GM21515 (cell line): ENCODE results near the gene TRIM69.

Experiments
- ATAC-seq: cut with Tn5 transposase; IDR thresholded peaks from one replicate; pipeline ENCODE4 v1.9.1; 2021; ENCODE audit not compliant: unreplicated experiment

Gene TRIM69

DNA sequence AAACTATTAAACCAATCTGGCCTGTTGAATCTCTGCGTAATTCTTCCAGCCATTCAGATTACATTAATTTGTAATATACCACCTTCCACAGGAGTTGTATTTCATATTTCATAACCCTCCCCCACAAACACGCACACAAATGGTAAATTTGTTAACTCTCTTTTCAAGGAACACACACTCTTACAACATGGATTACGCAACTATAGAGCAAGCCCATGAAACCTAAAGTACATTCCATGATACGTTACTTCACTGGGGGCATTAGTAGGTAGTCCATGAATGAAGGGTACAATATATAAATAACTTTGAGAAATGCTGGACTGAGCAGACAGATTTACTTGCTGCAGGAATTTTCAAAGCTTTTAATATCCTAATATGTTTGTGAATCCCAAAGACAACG lies 65.0 kb downstream of the TRIM69 start:
- no peak for ATAC-seq

DNA sequence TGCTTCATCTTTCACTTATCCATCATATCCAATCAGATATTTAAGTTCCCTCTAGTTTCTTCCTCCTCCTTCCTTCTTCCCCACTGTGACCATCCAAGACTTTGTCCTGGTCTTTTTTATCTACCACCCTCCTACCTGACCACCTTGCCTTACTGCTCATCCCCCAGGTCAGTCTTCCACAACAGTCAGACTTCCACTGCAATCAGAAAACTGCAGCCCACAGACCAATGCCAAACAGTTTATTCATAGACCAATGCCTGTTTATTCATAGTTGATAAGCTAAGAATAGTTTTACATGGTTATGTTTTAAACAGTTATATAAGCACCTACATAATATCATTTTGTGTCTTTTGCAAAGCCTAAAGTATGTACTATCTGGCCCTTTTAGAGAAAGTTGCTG lies 65.5 kb downstream of the TRIM69 start:
- ATAC-seq, result no peak

DNA sequence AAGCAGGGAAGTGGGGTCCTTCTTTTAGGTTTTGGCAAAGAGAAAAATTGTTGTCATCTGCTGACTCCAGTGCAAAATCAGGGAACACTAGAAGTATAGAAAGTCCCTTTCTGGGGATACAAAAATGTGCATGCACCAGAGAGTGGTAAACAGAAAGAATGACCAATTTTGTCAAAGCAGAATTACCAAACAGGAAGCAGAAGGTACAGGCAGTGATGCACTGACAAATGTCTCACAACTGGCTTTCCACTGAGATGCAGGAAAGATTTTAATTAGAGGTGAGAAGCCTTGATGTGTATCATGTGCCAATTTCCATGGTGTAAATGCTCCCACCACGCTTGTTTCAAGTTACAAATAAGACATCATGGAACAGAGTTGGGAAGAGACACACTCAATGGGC lies 66.0 kb downstream of the TRIM69 start:
- ATAC-seq, result no peak

DNA sequence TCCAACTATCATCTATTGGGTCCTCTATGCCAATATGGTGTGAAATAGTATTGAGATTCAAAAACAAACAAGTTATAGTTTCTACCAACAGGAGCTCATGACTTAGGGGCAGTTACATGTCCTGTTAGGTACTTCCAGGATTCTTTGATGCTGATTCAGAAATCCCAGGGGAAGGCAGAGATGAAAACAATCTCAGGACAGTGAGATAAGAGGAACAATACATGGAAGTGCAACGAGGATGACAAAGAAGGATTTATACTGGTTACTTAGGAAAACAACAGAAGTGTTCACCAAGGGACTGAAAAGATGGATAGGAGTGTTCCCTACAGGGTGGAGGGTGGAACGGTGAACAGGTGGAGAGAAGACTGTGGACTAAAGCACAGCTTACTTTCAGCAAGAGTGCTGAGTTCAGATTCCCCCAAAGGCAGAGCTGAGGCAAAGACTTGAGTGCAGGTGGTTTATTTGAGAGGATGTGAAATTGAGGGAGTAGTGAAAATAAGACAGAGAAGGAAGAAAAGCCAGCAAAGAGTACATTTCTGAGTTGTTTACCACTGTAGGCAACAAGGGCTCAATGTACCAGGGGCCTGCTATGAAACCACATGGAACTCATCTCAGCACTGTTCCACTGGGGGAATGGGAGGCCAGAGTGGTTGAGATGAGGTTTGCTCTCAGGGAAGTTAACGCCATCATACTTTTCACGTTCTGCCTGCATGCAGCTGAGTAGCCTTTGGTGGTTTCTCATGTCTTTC lies 68.1 kb downstream of the TRIM69 start:
- ATAC-seq, result peak; percentile 65

DNA sequence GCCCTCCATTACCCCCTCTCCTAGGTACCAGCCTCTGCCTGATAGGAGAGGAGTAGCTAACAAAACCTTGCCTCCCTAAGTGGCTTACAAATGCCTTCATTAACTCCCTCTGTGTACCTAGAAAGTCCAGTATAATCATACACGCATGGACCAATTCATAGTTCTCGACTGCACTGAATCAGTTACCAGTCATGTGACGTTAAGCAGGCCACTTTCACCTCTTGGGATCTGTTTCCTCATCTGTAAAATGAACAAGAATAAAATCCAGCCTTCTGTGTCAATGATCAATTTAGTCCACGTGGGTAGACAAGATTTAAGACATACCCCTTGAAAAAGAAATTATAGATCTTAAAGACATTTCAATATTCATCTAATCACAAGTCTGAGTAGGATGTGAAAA lies 72.2 kb downstream of the TRIM69 start:
- no peak for ATAC-seq

DNA sequence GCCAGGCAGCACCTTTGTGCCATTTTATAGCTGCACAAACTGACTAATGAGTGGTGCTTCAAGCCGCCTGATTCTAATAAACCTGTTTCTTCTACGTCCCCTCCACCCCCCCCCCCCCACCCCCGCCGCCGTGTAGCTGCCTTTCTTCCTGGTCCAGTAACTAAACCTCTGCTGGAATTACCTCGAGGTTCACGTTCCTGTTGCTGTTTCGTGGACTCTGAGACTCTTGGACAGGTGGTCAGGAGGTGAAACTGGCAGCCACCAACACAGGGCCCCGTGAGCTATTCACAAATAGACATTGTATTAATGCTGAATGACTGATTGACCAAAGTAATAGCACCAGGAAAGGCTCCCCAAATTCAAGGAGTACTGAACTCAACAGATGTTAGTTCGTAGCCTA lies 73.9 kb downstream of the TRIM69 start:
- ATAC-seq, result no peak

DNA sequence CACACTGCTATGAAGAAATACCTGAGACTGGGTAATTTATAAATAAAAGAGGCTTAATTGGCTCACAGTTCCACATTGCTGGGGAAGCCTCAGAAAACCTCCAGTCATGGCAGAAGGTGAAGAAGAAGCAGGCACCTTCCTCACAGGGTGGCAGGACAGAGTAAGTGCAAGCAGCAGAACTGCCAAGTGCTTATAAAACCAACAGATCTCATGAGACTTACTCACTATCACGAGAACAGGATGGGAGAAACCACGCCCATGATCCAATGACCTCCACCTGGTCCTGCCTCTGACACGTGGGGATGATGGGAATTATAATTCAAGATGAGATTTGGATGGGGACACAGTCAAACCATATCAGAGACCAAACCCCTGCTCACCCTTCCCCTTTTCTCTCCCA lies 75.0 kb downstream of the TRIM69 start:
- no peak for ATAC-seq

DNA sequence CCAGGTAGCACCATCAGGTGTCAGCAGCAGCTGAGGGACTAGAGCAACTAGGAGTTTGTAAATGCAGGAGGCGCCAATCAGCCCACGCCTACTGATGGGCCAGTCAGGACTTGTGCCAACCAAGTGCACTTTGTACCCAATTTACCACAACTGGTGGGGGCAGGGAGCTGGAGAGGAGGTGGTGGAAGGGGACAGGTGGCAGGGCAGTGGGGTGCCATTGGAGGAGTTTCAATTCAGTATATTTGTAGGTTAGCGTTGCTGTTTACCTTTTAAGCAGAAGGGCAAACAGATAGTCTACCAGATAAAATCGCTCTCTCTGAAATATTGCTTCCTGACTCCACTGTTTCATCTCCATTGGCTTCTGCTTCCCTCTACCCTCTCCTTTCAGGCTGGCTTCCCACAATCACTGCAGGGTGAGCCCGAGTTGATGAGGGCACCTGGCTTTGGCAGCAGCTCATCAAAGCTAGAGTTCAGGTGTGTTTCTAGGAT lies 75.7 kb downstream of the TRIM69 start:
- no peak for ATAC-seq

DNA sequence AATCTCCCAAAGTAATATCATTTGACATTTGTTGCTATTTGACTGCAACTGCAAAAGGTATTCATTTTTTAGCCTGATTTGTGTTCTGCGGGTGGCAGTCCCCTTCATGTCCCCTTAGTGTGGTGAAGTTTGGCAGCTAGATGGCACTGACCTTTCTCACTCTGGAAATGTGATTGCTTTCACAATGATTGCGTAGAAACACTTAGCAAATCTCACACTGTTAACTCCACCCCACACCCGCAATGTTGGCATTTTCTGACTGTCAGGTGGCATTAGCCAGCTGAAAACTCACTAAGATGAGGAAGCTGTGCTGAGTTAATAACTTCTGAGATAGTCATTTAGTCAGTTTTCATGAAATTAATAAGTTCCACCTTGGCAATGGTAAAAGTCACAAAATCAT lies 76.9 kb downstream of the TRIM69 start:
- no peak for ATAC-seq
